K562 (cell line): ENCODE measurements around the gene MTHFSD.

Experiments
- CREB1 ChIP-seq, 2 experiments: sonication (generic) in 1 of 2; formaldehyde crosslinking in 1 of 2; IDR thresholded peaks; 2 replicates each; pipeline versions ENCODE4 v1.6.1 to v1.8.0; 2012 to 2022; ENCODE audit warnings: inconsistent platforms in 1 of 2, mild to moderate bottlenecking in 1 of 2, missing genetic modification reagents in 1 of 2, moderate library complexity in 1 of 2
- EGR1 ChIP-seq: fragments of 450-650 bp; conservative IDR thresholded peaks from 2 replicates; pipeline ENCODE4 v1.6.1; 2017; ENCODE audit warnings: mild to moderate bottlenecking
- EZH2 ChIP-seq: IDR thresholded peaks from 2 replicates; pipeline ENCODE4 v1.6.1; 2012; ENCODE audit warnings: low read depth, mild to moderate bottlenecking, inconsistent platforms, low read length, borderline replicate concordance
- KDM1A ChIP-seq, 2 experiments: fragments of 450-650 bp; IDR thresholded peaks; 2 replicates each; pipeline ENCODE4 v1.6.1; 2016; ENCODE audit warnings: mild to moderate bottlenecking in 2 of 2
- LARP7 ChIP-seq: fragments of 450-650 bp; IDR thresholded peaks from 2 replicates; pipeline ENCODE4 v1.6.1; 2016
- RAD21 ChIP-seq, 2 experiments: fragments of 250-450 bp in 1 of 2; fragments of 450-650 bp in 1 of 2; sonication (Bioruptor Pico) in 1 of 2; formaldehyde crosslinking in 1 of 2; IDR thresholded peaks in 1 of 2; conservative IDR thresholded peaks in 1 of 2; 2 replicates each; pipeline versions ENCODE4 v1.4.0 to v1.8.0; 2020 to 2022; ENCODE audit warnings: mild to moderate bottlenecking in 2 of 2, moderate library complexity in 1 of 2
- ZNF23 ChIP-seq: fragments of 250-450 bp; sonication (Bioruptor Pico); IDR thresholded peaks from 2 replicates; pipeline ENCODE4 v1.4.0; 2020; ENCODE audit warnings: mild to moderate bottlenecking
- ZSCAN29 ChIP-seq: fragments of 450-650 bp; IDR thresholded peaks from 2 replicates; pipeline ENCODE4 v1.6.1; 2017
- TF ChIP-seq, protein P1 (sequence below), 3 experiments: IDR thresholded peaks in 2 of 3; conservative IDR thresholded peaks in 1 of 3; 2 replicates each; pipeline ENCODE4 v1.5.1; 2011 to 2012; ENCODE audit warnings: low read length in 3 of 3, mild to moderate bottlenecking in 3 of 3, control low read depth in 2 of 3, improper control_type of control experiment in 1 of 3, inconsistent platforms in 1 of 3, low read depth in 1 of 3, mixed read lengths in 1 of 3, moderate library complexity in 1 of 3; ENCODE audit not compliant: insufficient read depth in 2 of 3
- TF ChIP-seq, protein P2 (sequence below): sonication (generic); formaldehyde crosslinking; IDR thresholded peaks from 2 replicates; pipeline ENCODE4 v1.8.0; 2022; ENCODE audit warnings: mild to moderate bottlenecking, missing genetic modification reagents

DNA sequence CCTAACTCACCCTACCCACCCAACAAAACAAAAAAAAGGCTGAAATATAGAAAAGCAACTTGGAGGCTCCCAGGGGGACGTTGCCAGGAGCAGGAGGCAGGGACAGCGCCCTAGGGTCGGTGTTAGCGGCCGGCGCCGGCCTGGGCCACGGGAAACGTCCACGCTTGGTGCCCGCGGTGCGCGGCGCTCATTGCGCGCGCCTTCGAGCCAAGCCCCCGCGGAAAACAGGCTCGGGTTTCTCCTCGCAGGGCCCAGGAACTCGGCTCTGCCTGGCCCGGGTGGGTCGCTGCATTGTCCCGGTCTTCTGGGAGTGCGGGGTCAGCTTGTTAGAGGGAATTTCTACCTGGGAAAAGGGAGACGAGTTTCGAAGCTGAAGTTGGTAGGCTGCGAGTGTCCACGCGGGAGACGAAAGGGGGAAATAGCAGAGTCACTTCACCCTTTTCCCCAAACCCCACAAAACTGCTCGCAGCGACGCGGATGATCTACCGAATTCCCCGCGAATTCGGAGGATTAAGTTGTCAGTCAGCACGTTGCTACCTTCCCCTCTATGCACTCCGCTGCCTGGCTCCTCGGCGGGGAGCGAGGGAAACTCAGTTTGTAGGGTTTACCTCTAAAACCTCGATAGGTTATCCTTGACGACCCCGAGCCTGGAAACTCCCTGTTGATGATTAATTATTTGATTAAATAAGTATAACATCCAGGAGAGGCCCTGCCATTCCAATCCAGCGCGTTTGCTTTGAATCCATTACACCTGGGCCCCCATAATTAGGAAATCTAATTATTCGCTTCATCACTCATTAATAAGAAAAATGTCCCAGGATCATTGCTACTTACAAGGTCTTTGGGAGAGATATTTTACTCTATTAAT lies 10.8 kb upstream of the MTHFSD start:
- TF ChIP-seq CREB1 (IDR thresholded peaks at IDR 0.05) (no peak), CREB1 (CRISPR knock-in tag; IDR thresholded peaks at IDR 0.05) (no peak), EZH2 (no peak), EGR1 (no peak), KDM1A (IDR thresholded peaks at IDR 0.05) (no peak), ZNF23 (CRISPR knock-in tag) (no peak), RAD21 (CRISPR knock-in tag; conservative IDR thresholded peaks at IDR 0.05 in 1 of 2, IDR thresholded peaks at IDR 0.05 in 1 of 2) (no peak), LARP7 (no peak), ZSCAN29 (no peak)
- TF ChIP-seq, protein P1, sequence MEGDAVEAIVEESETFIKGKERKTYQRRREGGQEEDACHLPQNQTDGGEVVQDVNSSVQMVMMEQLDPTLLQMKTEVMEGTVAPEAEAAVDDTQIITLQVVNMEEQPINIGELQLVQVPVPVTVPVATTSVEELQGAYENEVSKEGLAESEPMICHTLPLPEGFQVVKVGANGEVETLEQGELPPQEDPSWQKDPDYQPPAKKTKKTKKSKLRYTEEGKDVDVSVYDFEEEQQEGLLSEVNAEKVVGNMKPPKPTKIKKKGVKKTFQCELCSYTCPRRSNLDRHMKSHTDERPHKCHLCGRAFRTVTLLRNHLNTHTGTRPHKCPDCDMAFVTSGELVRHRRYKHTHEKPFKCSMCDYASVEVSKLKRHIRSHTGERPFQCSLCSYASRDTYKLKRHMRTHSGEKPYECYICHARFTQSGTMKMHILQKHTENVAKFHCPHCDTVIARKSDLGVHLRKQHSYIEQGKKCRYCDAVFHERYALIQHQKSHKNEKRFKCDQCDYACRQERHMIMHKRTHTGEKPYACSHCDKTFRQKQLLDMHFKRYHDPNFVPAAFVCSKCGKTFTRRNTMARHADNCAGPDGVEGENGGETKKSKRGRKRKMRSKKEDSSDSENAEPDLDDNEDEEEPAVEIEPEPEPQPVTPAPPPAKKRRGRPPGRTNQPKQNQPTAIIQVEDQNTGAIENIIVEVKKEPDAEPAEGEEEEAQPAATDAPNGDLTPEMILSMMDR (IDR thresholded peaks at IDR 0.05 in 2 of 3, conservative IDR thresholded peaks at IDR 0.05 in 1 of 3; ENCODE audit: insufficient read depth in 2 of 3, low read depth in 1 of 3, low read length in 3 of 3): no peak
- TF ChIP-seq, protein P2, sequence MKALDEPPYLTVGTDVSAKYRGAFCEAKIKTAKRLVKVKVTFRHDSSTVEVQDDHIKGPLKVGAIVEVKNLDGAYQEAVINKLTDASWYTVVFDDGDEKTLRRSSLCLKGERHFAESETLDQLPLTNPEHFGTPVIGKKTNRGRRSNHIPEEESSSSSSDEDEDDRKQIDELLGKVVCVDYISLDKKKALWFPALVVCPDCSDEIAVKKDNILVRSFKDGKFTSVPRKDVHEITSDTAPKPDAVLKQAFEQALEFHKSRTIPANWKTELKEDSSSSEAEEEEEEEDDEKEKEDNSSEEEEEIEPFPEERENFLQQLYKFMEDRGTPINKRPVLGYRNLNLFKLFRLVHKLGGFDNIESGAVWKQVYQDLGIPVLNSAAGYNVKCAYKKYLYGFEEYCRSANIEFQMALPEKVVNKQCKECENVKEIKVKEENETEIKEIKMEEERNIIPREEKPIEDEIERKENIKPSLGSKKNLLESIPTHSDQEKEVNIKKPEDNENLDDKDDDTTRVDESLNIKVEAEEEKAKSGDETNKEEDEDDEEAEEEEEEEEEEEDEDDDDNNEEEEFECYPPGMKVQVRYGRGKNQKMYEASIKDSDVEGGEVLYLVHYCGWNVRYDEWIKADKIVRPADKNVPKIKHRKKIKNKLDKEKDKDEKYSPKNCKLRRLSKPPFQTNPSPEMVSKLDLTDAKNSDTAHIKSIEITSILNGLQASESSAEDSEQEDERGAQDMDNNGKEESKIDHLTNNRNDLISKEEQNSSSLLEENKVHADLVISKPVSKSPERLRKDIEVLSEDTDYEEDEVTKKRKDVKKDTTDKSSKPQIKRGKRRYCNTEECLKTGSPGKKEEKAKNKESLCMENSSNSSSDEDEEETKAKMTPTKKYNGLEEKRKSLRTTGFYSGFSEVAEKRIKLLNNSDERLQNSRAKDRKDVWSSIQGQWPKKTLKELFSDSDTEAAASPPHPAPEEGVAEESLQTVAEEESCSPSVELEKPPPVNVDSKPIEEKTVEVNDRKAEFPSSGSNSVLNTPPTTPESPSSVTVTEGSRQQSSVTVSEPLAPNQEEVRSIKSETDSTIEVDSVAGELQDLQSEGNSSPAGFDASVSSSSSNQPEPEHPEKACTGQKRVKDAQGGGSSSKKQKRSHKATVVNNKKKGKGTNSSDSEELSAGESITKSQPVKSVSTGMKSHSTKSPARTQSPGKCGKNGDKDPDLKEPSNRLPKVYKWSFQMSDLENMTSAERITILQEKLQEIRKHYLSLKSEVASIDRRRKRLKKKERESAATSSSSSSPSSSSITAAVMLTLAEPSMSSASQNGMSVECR (CRISPR knock-in tag): no peak
